Measurements from ENCODE around the gene ELAVL2. TPM values are rescaled to one million over a fixed set of nuclear protein-coding genes. Genes with fewer than 3 reads are reported as not detected.

ELAVL2 gene
- total RNA-seq, 1 donor, result not detected

- no peak for DNase-seq (ENCODE audit: low read depth)
- no peak overlapping the region for H3K4me3 ChIP-seq (ENCODE audit: low read depth, low read length)
- no peak for TF ChIP-seq CTCF (IDR thresholded peaks at IDR 0.05; ENCODE audit: insufficient read depth, low read depth, low read length)
Measured at GRCh38 chr9:23672151-23672550, 153.9 kb downstream of the ELAVL2 start.

- DNase-seq (ENCODE audit: low read depth), result no peak
- H3K4me3 ChIP-seq (ENCODE audit: low read depth, low read length), result no peak overlapping the region
- TF ChIP-seq CTCF (IDR thresholded peaks at IDR 0.05; ENCODE audit: insufficient read depth, low read depth, low read length), result no peak
Measured at GRCh38 chr9:23669776-23670175, 156.3 kb downstream of the ELAVL2 start.

- no peak for TF ChIP-seq CTCF (IDR thresholded peaks at IDR 0.05; ENCODE audit: insufficient read depth, low read depth, low read length)
- H3K4me3 ChIP-seq (ENCODE audit: low read depth, low read length), result no peak overlapping the region
- no peak for DNase-seq (ENCODE audit: low read depth)
Measured at GRCh38 chr9:23665635-23666034, 160.4 kb downstream of the ELAVL2 start.

DNA sequence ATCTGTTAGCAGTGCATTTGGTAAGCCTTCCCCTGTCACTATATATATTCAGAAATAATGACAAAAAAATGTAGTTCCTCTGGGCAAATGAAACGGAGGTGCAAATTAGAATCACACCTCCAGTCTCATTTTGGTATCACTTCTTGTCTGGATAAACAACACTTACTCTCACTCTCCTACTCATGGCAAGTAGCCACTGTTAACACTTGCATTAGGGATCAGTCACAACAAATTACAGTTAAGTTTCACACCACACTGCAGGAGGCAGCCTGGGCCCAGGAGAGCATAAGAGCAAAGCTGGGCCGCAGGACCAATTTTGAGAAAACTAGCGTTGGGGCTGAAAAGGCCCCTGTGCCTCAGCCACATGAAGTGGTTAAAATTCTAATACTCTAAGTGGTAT is 161.0 kb downstream of the ELAVL2 start:
- no peak for TF ChIP-seq CTCF (IDR thresholded peaks at IDR 0.05; ENCODE audit: insufficient read depth, low read depth, low read length)
- no peak overlapping the region for H3K4me3 ChIP-seq (ENCODE audit: low read depth, low read length)

DNA sequence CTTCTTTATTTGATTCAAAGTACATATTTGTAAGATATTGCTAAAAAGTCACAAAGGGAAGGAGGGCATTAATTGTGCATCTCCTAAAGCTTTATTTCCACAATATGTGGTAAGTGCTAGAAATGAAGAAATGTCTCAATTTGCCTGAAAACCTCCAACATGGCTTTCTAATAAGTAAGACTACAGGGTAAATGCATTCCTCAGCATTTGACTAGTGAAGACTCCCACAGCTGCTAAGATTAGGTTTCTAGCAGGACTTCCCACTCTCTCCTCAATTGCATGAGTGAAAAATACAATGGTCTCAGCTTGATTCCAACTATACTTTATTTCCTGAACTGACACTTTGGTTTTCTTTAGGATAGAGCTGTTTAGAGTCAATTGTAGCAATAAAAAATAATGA is 162.1 kb downstream of the ELAVL2 start:
- DNase-seq (ENCODE audit: low read depth), result no peak
- H3K4me3 ChIP-seq (ENCODE audit: low read depth, low read length), result no peak overlapping the region
- no peak for TF ChIP-seq CTCF (IDR thresholded peaks at IDR 0.05; ENCODE audit: insufficient read depth, low read depth, low read length)

More for the DNA sequence above, 161.0 kb downstream of the ELAVL2 start:
- no peak for DNase-seq (ENCODE audit: low read depth)

GRCh38 chr9:23663536-23663935 is 162.5 kb downstream of the ELAVL2 start:
- no peak for DNase-seq (ENCODE audit: low read depth)
- no peak for TF ChIP-seq CTCF (IDR thresholded peaks at IDR 0.05; ENCODE audit: insufficient read depth, low read depth, low read length)
- no peak overlapping the region for H3K4me3 ChIP-seq (ENCODE audit: low read depth, low read length)

DNA sequence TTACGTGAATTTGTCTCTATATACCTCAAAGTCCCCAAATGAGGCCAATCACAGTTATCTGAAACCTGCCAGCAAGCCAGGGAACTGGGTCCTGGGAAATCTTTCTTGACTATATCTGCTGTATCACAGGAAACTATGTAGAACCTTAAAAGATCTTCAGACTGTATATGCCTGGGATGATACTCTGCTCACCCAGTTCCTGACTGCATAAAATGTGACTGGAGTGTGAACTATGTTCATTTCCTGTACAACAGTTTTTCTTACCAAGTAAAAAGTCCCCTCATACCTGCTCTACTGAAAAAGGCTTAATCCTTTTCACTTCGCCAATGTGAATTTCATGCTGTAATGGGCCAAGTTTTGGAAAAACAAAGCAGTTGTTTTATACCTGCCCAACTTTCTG is 162.9 kb downstream of the ELAVL2 start:
- TF ChIP-seq CTCF (IDR thresholded peaks at IDR 0.05; ENCODE audit: insufficient read depth, low read depth, low read length), result no peak
- H3K4me3 ChIP-seq (ENCODE audit: low read depth, low read length), result no peak overlapping the region
- DNase-seq (ENCODE audit: low read depth), result no peak
